HG02763 (cell line): ENCODE results near the gene DKKL1.
"Not testable (repeated sequence)": the region's sequence is repeated elsewhere in the genome, so short reads cannot be mapped to it uniquely, and the experiment has no call there.

Source experiments
- ATAC-seq: cut with Tn5 transposase; IDR thresholded peaks from one replicate; pipeline ENCODE4 v1.9.1; 2021; ENCODE audit warnings: mild to moderate bottlenecking, moderate library complexity; ENCODE audit not compliant: unreplicated experiment

Gene DKKL1

DNA sequence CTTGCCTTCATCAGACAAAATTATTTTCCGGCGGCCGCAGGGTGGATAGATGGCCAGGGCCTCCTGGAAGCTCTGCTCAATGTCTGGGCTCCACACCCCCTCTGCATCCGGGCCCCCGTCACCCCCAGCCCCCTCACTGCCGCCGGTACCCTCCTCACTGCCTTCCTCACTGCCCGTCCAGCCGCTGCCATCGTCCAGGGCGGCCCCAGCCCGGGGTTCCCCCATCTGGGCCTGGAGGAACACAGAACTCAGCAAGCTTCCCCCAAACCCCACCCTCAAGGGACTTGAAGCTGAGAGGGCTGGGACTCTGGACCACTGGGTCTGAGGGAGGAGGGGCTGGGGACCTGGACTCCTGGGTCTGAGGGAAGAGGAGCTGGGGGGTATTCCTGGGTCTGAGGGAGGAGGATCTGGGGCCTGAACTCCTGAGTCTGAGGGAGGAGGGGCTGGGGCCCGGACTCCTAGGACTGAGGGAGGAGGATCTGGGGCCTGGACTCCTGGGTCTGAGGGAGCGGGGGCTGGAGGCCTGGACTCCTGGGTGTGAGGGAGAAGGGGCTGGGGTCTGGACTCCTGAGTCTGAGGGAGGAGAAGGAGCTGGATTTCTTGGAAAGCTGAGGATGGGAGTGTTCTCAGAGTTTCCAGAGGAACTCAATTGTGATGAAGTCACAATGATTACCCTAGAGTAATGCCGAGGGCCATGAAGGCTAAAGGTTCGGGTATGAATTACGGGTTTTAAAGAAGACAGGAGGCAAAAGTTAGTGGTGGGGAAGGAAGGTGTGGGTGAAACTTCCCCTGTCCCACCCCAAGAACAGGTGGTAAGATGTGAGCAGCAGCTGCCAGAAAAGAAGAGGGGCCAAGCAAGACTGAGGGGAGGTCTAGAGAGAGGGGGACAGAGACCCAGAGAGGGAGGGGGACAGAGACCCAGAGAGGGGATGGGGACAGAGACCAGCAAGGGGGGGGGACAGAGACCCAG lies 3.5 kb upstream of the DKKL1 start:
- no peak for ATAC-seq

DNA sequence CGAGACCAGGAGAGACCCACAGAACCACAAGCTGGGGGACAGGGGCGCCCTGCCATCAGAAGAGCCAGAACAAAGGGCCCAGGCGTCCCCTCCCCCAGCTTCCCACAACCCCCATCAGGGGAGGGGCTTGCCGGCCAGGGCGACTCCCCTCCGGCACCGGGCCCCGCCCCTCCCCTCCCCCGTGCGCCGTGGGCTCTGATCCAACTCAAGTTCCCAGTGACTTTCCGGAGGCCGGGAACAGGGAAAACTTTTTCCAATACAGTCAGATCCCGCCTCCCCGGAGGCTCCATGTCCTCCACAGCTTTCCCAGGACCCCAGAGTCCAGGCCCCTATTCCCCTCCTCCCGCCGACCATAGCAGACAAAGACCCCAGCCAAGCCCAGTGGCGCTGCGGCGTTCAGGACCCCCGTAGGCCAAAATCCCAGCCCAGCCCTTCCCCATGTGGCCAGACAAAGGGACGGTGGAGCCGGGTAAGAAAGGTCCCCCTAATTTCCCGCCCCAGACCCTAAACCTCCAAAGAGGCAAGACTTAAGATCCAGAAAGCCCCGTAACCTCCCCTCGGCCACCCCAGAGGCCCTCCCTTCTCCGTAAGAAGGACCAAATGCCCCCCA lies 2.1 kb upstream of the DKKL1 start:
- no peak for ATAC-seq

DNA sequence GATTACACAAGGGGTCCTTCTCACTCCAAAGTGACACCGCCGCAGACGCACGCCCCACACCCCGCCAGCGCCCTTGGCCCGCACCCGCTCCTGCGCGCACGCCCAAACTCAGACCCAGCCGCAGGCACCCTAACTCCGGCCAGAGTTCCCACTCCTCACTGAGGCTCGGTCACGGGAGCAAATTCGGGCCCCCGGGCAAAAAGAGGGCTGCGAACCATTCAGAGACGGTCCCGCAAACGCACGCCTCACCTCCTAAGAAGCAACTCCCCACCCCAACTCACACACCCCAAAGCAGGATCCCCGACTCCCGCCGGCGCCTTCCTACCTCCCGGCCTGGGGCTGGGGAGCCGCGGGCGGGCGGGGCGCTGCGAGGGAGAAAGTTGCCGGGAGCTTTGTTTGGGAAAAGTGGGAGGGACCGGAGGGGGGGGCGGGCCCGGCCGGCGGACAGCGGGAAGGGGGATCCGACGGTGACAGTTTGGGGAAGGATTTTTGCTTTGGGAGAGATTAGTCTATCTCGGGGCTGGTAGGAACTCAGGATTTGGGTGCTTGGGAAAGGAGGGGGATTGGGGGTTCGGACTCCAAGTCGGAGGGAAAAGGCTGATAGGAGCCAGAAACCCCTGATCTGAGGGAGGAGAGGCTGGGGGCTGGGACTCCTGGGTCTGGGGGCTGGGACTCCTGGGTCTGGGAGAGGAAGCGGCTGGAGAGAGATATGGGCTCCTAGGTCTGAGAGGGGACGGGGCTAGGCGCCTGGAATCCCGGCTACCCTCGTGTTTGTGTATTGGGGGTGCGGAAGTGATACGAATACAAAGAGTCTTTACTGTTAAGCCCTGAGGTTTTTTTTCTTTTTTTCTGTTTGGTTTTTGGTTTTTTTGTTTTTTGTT lies 1.4 kb upstream of the DKKL1 start, which contains the start of gene TEAD2:
Gene TEAD2 (minus strand): TSS at position 369 of the 881 bp plus-strand sequence. CDS start 2,341 bp downstream, outside the sequence.
- ATAC-seq = no peak

DNA sequence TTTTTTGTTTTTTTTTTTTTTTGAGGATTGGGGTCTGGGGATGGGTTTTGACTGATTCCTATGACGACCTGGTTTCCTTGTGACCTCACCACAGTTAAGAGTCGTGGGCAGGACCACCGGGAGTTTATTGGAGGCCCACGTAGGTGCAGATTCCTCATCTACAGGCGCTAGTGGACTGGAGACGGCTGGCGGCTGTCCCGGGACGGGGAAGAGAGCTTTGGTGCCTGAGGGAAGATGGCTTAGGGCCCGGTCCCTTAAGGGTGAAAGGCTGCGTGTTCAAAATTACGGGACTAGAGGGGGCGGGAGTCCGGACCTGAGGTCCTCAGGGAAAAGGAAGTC lies 779 bp upstream of the DKKL1 start:
- no peak for ATAC-seq

DNA sequence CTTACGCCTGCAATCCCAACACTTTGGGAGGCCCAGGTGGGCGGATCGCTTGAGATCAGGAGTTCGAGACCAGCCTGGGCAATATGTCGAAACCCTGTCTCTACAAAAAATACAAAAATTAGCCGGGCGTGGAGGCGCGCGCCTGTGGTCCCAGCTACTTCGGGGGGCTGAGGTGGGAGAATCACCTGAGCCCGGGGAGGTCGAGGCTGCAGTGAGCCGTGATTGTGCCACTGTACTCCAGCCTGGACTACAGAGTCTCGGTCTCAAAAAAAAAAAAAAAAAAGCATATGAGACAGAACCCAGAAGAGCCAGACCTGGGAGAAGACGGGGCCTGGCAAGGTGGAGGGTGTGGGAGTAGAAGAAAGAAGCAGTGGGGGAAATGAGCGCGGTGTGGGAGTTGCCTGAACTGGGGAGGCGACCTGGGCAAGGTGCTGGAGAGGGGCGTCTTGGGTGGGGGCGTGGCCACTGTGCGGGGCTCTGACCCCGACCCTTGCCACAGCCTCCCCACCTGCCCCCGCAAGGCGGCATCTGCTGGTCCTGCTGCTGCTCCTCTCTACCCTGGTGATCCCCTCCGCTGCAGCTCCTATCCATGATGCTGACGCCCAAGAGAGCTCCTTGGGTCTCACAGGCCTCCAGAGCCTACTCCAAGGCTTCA lies 533 bp downstream of the DKKL1 start:
- no peak for ATAC-seq

DNA sequence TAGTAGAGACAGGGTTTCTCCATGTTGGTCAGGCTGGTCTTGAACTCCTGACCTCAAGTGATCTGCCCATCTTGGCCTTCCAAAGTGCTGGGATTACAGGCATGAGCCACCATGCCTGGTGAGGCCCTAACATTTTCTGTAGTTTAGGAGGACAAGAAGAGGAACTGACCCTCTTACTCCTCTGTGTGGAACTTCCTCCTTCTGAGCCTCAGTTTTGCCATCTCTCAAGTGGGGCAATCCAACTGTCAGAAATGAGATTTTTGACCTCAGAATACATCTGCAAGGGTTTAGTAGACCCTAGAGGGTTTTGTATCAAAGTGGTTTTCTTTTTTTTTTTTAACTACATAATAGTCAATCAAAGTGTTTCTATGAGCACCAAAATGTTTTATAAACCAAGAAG lies 2.4 kb downstream of the DKKL1 start:
- no peak for ATAC-seq

DNA sequence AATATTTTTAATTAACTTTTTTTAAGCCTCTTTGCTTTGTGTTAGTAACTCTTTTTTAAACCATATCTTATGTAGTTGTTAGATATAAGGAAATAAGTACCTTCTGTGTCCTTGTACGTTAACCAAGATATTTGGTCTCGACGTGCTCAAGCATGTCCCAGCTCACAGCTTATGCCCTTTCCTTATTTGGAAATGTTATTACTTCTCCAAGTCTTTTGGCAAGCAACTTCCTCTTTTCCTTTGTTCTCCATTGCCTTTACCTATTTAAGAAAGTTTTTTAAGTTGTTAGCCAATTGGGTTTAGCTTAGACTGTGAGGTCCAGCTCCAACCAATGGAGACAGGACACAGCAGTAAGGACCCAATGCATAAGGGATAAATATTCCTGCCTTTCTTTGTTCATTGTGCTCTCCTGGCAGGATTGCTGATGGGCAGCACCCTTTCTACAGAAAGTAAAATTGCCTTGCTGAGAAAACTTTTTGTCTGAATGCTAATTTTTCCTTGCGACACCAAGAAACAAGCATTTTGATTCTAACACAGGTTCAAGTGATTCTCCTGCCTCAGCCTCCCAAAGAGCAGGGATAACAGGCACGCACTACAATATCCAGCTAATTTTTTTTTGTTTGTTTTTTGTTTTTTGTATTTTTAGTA lies 5.2 kb downstream of the DKKL1 start:
- no peak for ATAC-seq

DNA sequence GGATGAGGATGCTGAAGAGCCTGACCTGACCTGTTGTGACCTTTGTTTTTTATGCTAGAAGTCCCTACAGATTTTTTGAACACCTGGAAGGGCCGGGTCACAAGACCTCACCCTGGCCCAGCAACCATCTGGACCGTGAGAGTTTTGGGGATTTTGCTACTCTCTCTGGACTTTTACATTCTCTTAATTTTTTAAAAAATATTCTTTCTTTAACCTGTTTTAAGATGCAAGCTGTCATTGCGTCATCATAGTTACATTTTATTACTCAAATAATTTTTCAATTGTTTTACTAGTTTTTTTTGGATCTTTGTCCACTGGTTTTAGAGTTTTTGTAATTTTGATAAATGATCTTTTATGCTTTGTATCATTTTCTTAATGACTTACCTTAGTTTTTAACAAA lies 7.5 kb downstream of the DKKL1 start:
- ATAC-seq = no peak

DNA sequence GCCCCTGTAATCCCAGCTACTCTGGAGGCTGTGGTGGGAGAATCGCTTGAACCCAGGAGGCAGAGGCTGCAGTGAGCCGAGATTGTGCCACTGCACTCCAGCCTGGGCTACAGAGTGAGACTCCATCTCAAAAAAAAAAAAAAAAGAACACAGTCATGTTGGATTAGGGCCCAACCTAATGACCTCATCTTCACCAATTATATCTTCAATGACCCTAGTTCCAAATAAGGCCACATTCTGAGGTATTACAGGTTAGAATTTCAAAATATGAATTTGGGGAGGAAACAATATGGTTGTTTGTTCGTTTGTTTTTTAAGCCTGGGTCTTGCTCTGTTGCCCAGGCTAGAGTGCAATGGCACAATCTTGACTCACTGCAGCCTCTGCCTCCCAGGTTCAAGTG lies 9.5 kb downstream of the DKKL1 start:
- not testable (repeated sequence) for ATAC-seq

DNA sequence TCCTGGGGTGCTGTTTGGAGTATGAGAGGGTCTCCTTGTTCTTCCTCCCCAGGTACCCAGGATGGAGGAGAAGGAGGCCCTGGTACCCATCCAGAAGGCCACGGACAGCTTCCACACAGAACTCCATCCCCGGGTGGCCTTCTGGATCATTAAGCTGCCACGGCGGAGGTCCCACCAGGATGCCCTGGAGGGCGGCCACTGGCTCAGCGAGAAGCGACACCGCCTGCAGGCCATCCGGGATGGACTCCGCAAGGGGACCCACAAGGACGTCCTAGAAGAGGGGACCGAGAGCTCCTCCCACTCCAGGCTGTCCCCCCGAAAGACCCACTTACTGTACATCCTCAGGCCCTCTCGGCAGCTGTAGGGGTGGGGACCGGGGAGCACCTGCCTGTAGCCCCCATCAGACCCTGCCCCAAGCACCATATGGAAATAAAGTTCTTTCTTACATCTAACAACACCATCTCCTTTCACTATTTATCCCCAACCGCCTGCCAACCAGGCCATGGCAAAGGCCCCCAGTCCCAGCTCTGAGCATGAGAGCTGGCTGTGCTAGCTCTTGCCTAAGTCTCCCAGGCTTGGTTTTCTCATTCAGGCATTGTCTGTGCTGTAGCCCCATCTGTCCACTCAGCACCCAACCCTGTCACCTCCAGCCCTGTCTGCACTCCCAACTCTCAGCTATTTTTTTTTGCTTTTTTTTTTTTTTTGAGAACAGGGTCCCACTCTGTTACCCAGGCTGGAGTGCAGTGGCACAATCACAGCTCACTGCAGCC lies 11.2 kb downstream of the DKKL1 start:
- ATAC-seq = no peak

DNA sequence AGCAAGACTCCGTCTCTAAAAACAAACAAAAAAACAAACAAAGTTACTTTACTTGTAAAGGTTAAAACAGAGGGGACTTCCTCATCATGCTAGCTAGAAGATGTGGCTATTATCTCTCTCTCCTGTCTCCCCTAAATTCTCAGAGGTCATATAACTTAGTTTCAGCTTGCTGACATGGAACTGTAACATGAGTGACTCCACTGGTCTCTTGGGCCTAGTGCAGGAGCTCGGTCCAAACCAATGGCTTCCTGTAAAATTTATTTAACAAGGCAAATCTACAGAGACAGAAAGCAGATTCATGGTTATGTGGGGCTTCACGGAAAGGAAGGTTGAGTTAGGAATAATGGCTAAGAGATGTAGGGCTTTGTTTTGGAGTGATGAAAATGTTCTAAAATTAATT lies 14.8 kb downstream of the DKKL1 start:
- no peak for ATAC-seq

DNA sequence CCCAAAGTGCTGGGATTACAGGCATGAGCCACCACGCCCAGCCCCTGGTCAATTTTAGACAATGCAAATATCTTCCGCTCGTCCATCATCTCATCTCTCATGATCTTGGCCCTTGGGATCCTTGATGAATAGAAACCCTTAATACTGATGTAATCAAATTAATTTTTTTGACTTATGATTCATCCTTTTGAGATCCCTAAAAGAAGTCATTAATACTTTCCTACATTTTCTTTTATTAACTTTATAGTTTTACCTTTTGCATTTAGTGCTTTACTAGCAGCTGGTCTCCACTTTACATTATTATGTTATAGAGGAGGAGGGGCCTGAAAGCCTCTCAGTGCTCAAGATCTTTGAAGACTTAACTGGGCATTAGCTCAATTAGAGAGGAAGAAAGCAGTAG lies 16.7 kb downstream of the DKKL1 start:
- ATAC-seq = no peak

DNA sequence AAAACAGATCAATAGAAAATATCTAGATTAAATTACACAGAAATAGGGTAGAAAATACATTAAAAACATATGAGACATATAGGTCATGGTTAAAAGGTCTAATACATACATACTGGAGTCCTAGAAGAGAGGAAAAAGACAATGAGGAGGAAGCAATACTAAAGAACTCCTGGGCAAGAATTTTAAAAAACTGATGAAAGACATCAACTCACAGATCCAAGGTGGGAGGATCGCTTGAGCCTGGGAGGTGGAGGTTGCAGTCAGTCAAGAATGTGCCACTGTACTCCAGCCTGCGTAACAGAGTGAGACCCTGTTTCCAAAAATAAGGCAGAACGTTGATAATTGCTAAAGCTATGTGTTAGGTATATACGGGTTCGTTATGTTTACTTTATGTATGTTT lies 19.0 kb downstream of the DKKL1 start:
- no peak for ATAC-seq

DNA sequence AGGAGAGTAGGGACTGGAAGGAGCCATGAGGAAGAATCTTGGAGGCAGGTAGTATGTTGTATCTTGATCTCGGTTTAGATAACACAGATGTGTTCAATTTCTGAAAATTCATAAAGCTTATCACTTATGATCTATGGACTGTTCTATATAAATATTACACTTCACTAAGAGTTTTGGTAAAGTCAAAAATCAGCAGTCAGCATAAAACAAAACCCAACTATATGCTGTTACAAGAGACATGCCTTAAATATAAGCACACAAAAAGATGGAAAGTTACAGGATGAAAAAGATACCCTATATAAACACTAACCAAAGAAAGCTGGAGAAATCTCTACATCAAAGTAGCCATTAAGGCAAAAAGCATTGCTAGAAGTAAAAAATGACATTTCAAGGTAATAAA lies 19.9 kb downstream of the DKKL1 start:
- ATAC-seq = no peak

DNA sequence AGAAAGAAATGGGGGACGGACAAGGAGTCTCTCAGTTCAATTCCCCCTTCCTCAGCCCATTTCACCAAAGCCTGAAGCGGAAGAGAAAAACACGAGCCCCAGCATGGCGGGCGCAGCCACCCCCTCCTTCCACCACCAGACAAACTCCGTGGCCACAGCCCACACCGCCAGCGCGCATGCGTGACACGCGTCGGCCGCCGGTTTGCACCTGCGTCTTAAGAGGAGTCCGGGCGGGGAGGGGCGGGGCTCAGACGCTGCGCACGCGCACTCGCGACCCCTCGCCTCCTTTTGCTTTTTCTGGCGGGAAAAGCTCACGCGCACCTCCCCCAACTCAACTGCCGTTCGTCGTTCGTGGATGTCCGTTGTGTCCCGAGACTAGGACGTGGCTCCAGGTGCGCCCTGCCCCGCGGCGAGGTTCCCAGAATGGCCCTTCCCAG lies 24.3 kb downstream of the DKKL1 start, which contains the start of gene KASH5:
Gene KASH5 (plus strand): TSS at position 314 of the 437 bp plus-strand sequence. CDS start 2,635 bp downstream, outside the sequence.
- no peak for ATAC-seq

DNA sequence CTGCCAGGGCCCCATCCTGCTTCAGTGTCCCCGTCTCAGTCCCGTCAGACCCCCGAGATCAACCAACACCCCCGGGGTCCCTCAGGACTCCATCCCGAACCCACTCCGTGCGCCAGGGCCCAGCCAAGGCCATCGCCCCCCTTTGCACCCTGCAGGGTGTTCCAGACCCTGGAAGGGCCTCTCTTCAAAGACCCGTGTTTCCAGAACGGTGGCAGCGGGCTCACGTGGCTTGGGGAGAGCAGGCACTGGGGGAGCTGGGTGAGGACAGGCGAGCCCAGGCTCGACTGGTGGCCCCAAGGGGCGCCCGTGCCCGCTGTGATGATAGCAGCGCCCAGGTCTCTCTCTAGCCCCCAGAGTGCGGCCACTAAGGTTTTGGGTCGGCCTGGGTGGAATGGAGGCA lies 25.7 kb downstream of the DKKL1 start:
- ATAC-seq = no peak

DNA sequence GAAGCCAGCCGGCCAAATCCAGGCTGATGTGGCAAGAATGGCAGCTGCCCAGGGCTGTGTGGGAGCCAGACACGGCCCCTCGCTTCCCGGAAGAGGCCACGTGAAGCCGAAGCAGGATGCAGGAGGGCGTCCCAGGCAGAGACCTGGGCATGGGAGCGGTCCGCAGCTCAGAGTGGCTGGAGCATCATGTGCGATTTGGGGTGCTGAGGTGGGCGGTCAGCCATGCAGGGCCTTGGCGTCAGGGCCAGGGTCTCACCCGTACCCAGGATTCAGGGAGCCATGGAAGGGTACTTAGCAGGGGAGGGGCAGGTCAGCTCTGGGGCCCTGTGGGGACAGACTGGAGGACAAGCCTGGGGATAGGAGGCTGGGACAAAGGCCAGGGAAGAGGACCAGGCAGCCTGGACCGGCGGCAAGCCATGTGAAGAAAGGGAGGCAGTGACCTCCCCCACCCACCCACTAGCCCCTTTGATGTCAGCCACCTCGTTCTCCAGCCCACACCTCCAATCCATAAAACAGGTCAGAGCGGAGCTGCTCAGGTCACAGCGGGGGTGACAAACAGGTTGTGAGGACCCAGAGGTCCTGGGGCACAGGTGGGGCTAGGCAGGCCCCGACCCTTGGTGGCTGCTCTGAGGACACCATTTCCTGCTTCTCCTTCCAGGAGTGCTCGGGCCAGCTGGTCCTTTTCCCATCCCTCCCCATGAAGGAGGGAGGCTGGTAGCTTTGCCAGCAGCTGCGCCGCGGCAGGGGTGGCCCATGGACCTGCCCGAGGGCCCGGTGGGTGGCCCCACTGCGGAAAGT lies 26.7 kb downstream of the DKKL1 start:
- ATAC-seq = no peak

DNA sequence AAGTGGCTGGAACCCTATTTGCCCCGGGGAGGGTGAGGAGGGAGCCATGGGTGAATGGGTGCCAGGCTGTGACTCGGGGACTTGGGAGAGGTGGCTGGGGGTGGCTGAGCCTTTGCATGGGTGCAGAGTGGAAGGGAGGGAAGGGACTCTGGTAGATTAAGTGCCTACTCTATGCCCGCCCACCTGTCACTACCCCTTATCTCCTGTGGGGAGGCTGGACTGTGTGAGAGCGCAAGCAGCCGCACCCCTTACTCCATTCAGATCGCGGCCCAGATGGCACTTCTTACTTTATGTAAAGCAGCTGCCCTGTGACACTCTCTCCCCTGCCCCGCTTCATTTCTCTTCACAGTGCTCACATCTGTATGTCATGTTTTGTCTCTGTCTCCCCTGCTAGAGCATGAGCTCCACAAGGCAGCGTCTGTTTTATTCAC lies 27.3 kb downstream of the DKKL1 start:
- ATAC-seq = no peak
